LoVo (cell line): ENCODE results near the gene POLG2.
A peak's percentile ranks its signal among the peaks of the same experiment; 100 is the strongest.
"Not testable (repeated sequence)": the region's sequence is repeated elsewhere in the genome, so short reads cannot be mapped to it uniquely, and the experiment has no call there.

Experiments
- DNase-seq: peaks from one replicate; pipeline ENCODE4 v3.0.0-alpha.2; 2016; ENCODE audit warnings: low spot score

Gene POLG2

GRCh38 chr17:64484380-64484779, 12.5 kb downstream of the POLG2 start:
- no peak for DNase-seq

GRCh38 chr17:64480951-64481350, 15.9 kb downstream of the POLG2 start:
- no peak for DNase-seq

GRCh38 chr17:64477849-64478248, 19.0 kb downstream of the POLG2 start:
- DNase-seq, result no peak

GRCh38 chr17:64472564-64472963, 24.3 kb downstream of the POLG2 start:
- DNase-seq, result no peak

GRCh38 chr17:64471440-64471839, 25.4 kb downstream of the POLG2 start:
- no peak for DNase-seq

- DNase-seq, result no peak
These were observed 26.2 kb downstream of the POLG2 start for GRCh38 chr17:64470625-64471024.

GRCh38 chr17:64466834-64467233, 30.0 kb downstream of the POLG2 start:
- not testable (repeated sequence) for DNase-seq

- DNase-seq, result no peak
These were observed 30.7 kb downstream of the POLG2 start for GRCh38 chr17:64466019-64466735.

- no peak for DNase-seq
These were observed 35.1 kb downstream of the POLG2 start for GRCh38 chr17:64461788-64462187.

GRCh38 chr17:64460955-64461354, 35.9 kb downstream of the POLG2 start:
- DNase-seq, result no peak

GRCh38 chr17:64459818-64460217, 37.0 kb downstream of the POLG2 start:
- not testable (repeated sequence) for DNase-seq

GRCh38 chr17:64459284-64459747, 37.5 kb downstream of the POLG2 start:
- DNase-seq, result peak; percentile 63

- no peak for DNase-seq
These were observed 38.1 kb downstream of the POLG2 start for GRCh38 chr17:64458756-64459155.

GRCh38 chr17:64457156-64457555, 39.7 kb downstream of the POLG2 start:
- DNase-seq, result no peak

- DNase-seq, result no peak
These were observed 40.6 kb downstream of the POLG2 start for GRCh38 chr17:64455993-64456885.

GRCh38 chr17:64449545-64449944, 47.3 kb downstream of the POLG2 start:
- DNase-seq, result no peak

- no peak for DNase-seq
These were observed 48.0 kb downstream of the POLG2 start, which contains the start of gene MILR1 for GRCh38 chr17:64448665-64449512. MILR1 (plus strand) TSS chr17:64449115; CDS start chr17:64449169, 54 bp downstream.

- no peak for DNase-seq
These were observed 49.3 kb downstream of the POLG2 start for GRCh38 chr17:64447526-64447925.

- DNase-seq, result peak; percentile 59
These were observed 53.6 kb downstream of the POLG2 start for GRCh38 chr17:64443086-64443760.

GRCh38 chr17:64442541-64442971, 54.3 kb downstream of the POLG2 start:
- peak; percentile 34 for DNase-seq

GRCh38 chr17:64441772-64442540, 54.9 kb downstream of the POLG2 start:
- no peak for DNase-seq
